Measurements from ENCODE around the gene PASD1.
"Not testable (repeated sequence)": the region's sequence is repeated elsewhere in the genome, so short reads cannot be mapped to it uniquely, and the experiment has no call there.

DNA sequence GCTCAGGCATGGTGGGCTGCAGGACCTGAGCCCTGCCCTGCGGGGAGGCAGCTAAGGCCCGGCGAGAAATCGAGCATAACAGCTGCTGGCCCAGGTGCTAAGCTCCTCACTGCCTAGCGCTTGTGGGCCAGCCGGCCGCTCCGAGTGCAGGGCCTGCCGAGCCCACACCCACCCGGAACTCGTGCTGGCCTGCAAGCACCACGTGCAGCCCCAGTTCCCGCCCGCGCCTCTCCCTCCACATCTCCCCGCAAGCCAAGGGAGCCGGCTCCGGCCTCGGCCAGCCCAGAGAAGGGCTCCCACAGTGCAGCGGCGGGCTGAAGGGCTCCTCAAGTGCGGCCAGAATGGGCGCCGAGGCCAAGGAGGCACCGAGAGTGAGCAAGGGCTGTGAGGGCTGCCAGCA, 8.2 kb upstream of the PASD1 start:
- TF ChIP-seq, protein P1, sequence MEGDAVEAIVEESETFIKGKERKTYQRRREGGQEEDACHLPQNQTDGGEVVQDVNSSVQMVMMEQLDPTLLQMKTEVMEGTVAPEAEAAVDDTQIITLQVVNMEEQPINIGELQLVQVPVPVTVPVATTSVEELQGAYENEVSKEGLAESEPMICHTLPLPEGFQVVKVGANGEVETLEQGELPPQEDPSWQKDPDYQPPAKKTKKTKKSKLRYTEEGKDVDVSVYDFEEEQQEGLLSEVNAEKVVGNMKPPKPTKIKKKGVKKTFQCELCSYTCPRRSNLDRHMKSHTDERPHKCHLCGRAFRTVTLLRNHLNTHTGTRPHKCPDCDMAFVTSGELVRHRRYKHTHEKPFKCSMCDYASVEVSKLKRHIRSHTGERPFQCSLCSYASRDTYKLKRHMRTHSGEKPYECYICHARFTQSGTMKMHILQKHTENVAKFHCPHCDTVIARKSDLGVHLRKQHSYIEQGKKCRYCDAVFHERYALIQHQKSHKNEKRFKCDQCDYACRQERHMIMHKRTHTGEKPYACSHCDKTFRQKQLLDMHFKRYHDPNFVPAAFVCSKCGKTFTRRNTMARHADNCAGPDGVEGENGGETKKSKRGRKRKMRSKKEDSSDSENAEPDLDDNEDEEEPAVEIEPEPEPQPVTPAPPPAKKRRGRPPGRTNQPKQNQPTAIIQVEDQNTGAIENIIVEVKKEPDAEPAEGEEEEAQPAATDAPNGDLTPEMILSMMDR (IDR thresholded peaks at IDR 0.05), result not testable (repeated sequence)
- not testable (repeated sequence) for TF ChIP-seq POLR2A (IDR thresholded peaks at IDR 0.05)
